ENCODE data around the gene LPO.

DNA sequence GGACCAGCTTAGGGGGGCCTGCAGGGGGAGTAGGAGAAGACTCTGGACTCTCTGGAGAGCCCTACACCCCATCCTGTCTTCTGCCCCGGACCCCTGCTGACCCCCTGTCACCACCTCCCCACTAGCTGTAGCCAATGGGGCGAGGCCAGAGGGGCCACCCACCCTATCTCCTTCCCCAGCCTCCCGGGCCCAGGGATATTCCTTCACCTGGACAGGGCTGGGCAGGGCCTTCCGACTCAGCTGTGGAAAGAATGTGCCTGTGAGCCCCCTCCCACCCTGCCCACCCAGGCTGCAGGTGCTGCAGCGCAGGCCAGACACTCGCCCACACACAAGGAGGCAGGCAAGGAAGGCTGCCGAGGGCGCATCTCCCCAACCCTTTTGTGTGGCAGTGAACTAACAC lies 67.2 kb downstream of the LPO start:
- no peak for TF ChIP-seq FOXP2 (optimal IDR thresholded peaks at IDR 0.05; ENCODE audit: control extremely low read depth, extremely low read length, insufficient read depth)
- no peak for TF ChIP-seq POLR2AphosphoS5 (IDR thresholded peaks at IDR 0.05; ENCODE audit: borderline replicate concordance, low read depth, low read length)

Measured in SK-N-MC (cell line).